GM12878 (cell line): ENCODE measurements around the gene FGGY. TPM values are rescaled to one million over a fixed set of nuclear protein-coding genes. Genes with fewer than 3 reads are reported as not detected.

ENCODE experiments used
- ATAC-seq: fragments of 200-7000 bp; cut with Tn5 transposase; 3 replicates; pipeline ENCODE4 v1.9.1; 2020; ENCODE audit warnings: mild to moderate bottlenecking, moderate library complexity
- BruUV-seq: library from RNA; stranded (reverse); fragments of 400-500 nt; replicated peaks from 2 replicates; lab custom pipeline; 2021; lab: Mats Ljungman, UMichigan
- CTCF ChIA-PET: fragments of 300-600 bp; sonication (Branson Sonifier 250); formaldehyde crosslinking; extraction: SDS; loops from one replicate; lab custom pipeline; 2021; ENCODE audit warnings: inconsistent platforms; lab: Yijun Ruan, JAX
- POLR2A ChIA-PET: fragments of 350-600 bp; formaldehyde crosslinking; extraction: SDS; loops from one replicate; lab custom pipeline; 2021; ENCODE audit warnings: inconsistent platforms; lab: Charles Lee
- RAD21 ChIA-PET: fragments of 300-600 bp; sonication (Branson Sonifier 250); formaldehyde crosslinking; loops from one replicate; lab custom pipeline; 2023; ENCODE audit warnings: antibody characterized with exemption; ENCODE audit not compliant: unreplicated experiment; lab: Charles Lee
- SMC1A ChIA-PET: fragments of 300-600 bp; sonication (Branson Sonifier 250); formaldehyde crosslinking; loops from one replicate; lab custom pipeline; 2023; ENCODE audit not compliant: unreplicated experiment, uncharacterized antibody; lab: Charles Lee
- DNase-seq: peaks from one replicate; pipeline ENCODE4 v3.0.0-alpha.2; 2011; ENCODE audit warnings: low read depth, low spot score
- FAIRE-seq: peaks from 3 replicates; lab custom pipeline; 2011; peaks lifted over from hg19 to GRCh38; lab: Jason Lieb, UNC
- H2AFZ ChIP-seq: 2 replicates; pipeline ENCODE4 v1.6.0; 2011; ENCODE audit warnings: low read depth, low read length, control low read depth; ENCODE audit not compliant: control insufficient read depth
- H3K27ac ChIP-seq: 2 replicates; pipeline ENCODE4 v1.5.1; 2011; ENCODE audit warnings: control low read depth; ENCODE audit not compliant: control insufficient read depth, insufficient read depth
- H3K27me3 ChIP-seq, 2 experiments: replicated peaks in 1 of 2; 2 replicates each; pipeline versions ENCODE4 v1.6.0 to v1.6.1; 2011; ENCODE audit warnings: low read length in 1 of 2; ENCODE audit not compliant: control insufficient read depth in 2 of 2, insufficient read depth in 2 of 2
- H3K36me3 ChIP-seq, 2 experiments: 2 replicates each; pipeline ENCODE4 v1.5.1; 2011; ENCODE audit warnings: low read length in 1 of 2; ENCODE audit not compliant: control insufficient read depth in 2 of 2, insufficient read depth in 2 of 2
- H3K4me1 ChIP-seq: 2 replicates; pipeline ENCODE4 v1.6.1; 2011; ENCODE audit warnings: mild to moderate bottlenecking, low read length, moderate library complexity, mixed read lengths; ENCODE audit not compliant: control insufficient read depth, insufficient read depth
- H3K4me2 ChIP-seq: 2 replicates; pipeline ENCODE4 v1.6.0; 2011; ENCODE audit warnings: control low read depth; ENCODE audit not compliant: control insufficient read depth, insufficient read depth
- H3K4me3 ChIP-seq: fragments of 200-600 bp; sonication (generic); 2 replicates; pipeline ENCODE4 v1.5.1; 2016
- H3K79me2 ChIP-seq: 2 replicates; pipeline ENCODE4 v1.6.0; 2011; ENCODE audit warnings: low read length; ENCODE audit not compliant: control insufficient read depth, insufficient read depth
- H3K9ac ChIP-seq: 2 replicates; pipeline ENCODE4 v1.8.0; 2011; ENCODE audit warnings: low read length, control low read depth, mixed read lengths; ENCODE audit not compliant: control insufficient read depth, insufficient read depth
- H3K9me3 ChIP-seq: replicated peaks from 3 replicates; pipeline ENCODE4 v1.5.1; 2011; ENCODE audit warnings: mild to moderate bottlenecking, low read length; ENCODE audit not compliant: control insufficient read depth, insufficient read depth
- H4K20me1 ChIP-seq: 2 replicates; pipeline ENCODE4 v1.6.0; 2011; ENCODE audit not compliant: control insufficient read depth, insufficient read depth
- BRCA1 ChIP-seq: IDR thresholded peaks from 2 replicates; pipeline ENCODE4 v1.6.1; 2011; ENCODE audit warnings: low read depth, low read length, improper control_type of control experiment
- CREB1 ChIP-seq: IDR thresholded peaks from 2 replicates; pipeline ENCODE4 v1.6.1; 2012; ENCODE audit warnings: low read depth, mild to moderate bottlenecking, inconsistent platforms
- EGR1 ChIP-seq, 2 experiments: IDR thresholded peaks; 1 replicate in 1 of 2; 2 replicates in 1 of 2; pipeline ENCODE4 v1.6.1; 2011 to 2012; ENCODE audit warnings: low read depth in 2 of 2, low read length in 2 of 2, borderline replicate concordance in 1 of 2, mild to moderate bottlenecking in 1 of 2, moderate library complexity in 1 of 2
- FOS ChIP-seq: IDR thresholded peaks from 3 replicates; pipeline ENCODE4 v1.6.1; 2011; ENCODE audit warnings: borderline replicate concordance; ENCODE audit not compliant: insufficient read length; ENCODE audit errors: extremely low read depth
- GATAD2B ChIP-seq: fragments of 450-650 bp; conservative IDR thresholded peaks from 2 replicates; pipeline ENCODE4 v1.6.1; 2017; ENCODE audit warnings: low read depth, mild to moderate bottlenecking, moderate library complexity
- HDAC6 ChIP-seq: fragments of 200-600 bp; sonication (generic); IDR thresholded peaks from one replicate; pipeline ENCODE4 v1.8.0; 2017; ENCODE audit warnings: antibody characterized with exemption; ENCODE audit not compliant: unreplicated experiment
- JUNB ChIP-seq: IDR thresholded peaks from 2 replicates; pipeline ENCODE4 v1.6.1; 2016; ENCODE audit warnings: antibody characterized with exemption, mild to moderate bottlenecking
- NR2F1 ChIP-seq: fragments of 450-650 bp; conservative IDR thresholded peaks from 2 replicates; pipeline ENCODE4 v1.6.1; 2017; ENCODE audit warnings: mild to moderate bottlenecking
- PML ChIP-seq: IDR thresholded peaks from 2 replicates; pipeline ENCODE4 v1.6.1; 2012; ENCODE audit warnings: low read length, inconsistent platforms
- POLR2A ChIP-seq: IDR thresholded peaks from 2 replicates; pipeline ENCODE4 v1.6.1; 2011; ENCODE audit warnings: low read depth, mild to moderate bottlenecking, low read length
- RAD51 ChIP-seq: fragments of 450-650 bp; IDR thresholded peaks from 2 replicates; pipeline ENCODE4 v1.6.1; 2016; ENCODE audit warnings: moderate library complexity, mild to moderate bottlenecking, inconsistent platforms
- RELA ChIP-seq: fragments of 450-650 bp; IDR thresholded peaks from 2 replicates; pipeline ENCODE4 v1.8.0; 2014; ENCODE audit warnings: borderline replicate concordance; ENCODE audit not compliant: partially characterized antibody
- SMAD1 ChIP-seq: fragments of 450-650 bp; IDR thresholded peaks from 2 replicates; pipeline ENCODE4 v1.6.1; 2018; ENCODE audit warnings: mild to moderate bottlenecking, low read depth; ENCODE audit not compliant: partially characterized antibody
- SMAD5 ChIP-seq: IDR thresholded peaks from 2 replicates; pipeline ENCODE4 v1.6.1; 2016; ENCODE audit warnings: antibody characterized with exemption, low read depth
- SMC3 ChIP-seq: IDR thresholded peaks from 2 replicates; pipeline ENCODE4 v1.6.1; 2011; ENCODE audit warnings: low read length, improper control_type of control experiment, borderline replicate concordance
- TCF12 ChIP-seq: IDR thresholded peaks from 2 replicates; pipeline ENCODE4 v1.6.1; 2011; ENCODE audit warnings: low read depth, mild to moderate bottlenecking, low read length
- TCF7 ChIP-seq: IDR thresholded peaks from 2 replicates; pipeline ENCODE4 v1.6.1; 2014; ENCODE audit warnings: antibody characterized with exemption, borderline replicate concordance
- ZZZ3 ChIP-seq: IDR thresholded peaks from 2 replicates; pipeline ENCODE4 v1.6.1; 2011; ENCODE audit warnings: low read depth; ENCODE audit not compliant: control insufficient read depth, insufficient read length
- WGBS: methylation state at CpG from one replicate; pipeline ENCODE4 v1.1.6; 2016; ENCODE audit warnings: low lambda C conversion rate; ENCODE audit not compliant: insufficient replicate concordance, insufficient coverage; ENCODE audit errors: missing lambda C conversion rate; 5-methylcytosine and 5-hydroxymethylcytosine counted together
- in situ Hi-C: fragments of 300-500 bp; cut with MboI; formaldehyde crosslinking; loops from 9 replicates; pipeline ENCODE4 v1.14.3; 2018; ENCODE audit warnings: mixed read lengths
- intact Hi-C: fragments of 100-400 bp; cut with micrococcal nuclease; formaldehyde crosslinking; loops from one replicate; pipeline ENCODE4 v1.14.2; 2022; ENCODE audit not compliant: unreplicated experiment
- polyA plus RNA-seq, 11 experiments: library from polyadenylated mRNA; depleted of rRNA in 4 of 11; unstranded in 6 of 11; stranded (reverse) in 5 of 11; fragments of >200 nt; fragmentation: Nextera tagmentation in 4 of 11; fragmentation: Illumina TruSeq in 1 of 11; extraction: Ambion mirVana in 4 of 11; extraction: Trizol in 1 of 11; gene quantifications; 1 replicate in 1 of 11; 2 replicates in 10 of 11; pipeline versions ENCODE4 v1.2.1 to v1.2.3, GENCODE V29; 2011 to 2016; ENCODE audit warnings: inconsistent platforms in 2 of 11, missing spikeins in 2 of 11, low read depth in 1 of 11
- total RNA-seq, 4 experiments: library from RNA; depleted of rRNA in 3 of 4; stranded (reverse); fragments of >200 nt in 3 of 4; fragmentation: Illumina TruSeq in 1 of 4; extraction: Trizol in 1 of 4; gene quantifications; 2 replicates each; pipeline versions ENCODE4 v1.2.1 to v1.2.3, GENCODE V29; 2013 to 2021
- TF ChIP-seq, protein P1 (sequence below): fragments of 450-650 bp; IDR thresholded peaks from 2 replicates; pipeline ENCODE4 v1.6.1; 2016; ENCODE audit warnings: mild to moderate bottlenecking

FGGY gene
- total and polyA plus RNA-seq, 10 of the 15 experiments (the other 5 are each of a cell fraction or from before 2014, with no cell fraction given): 6.2 to 11.9 (median 7.5) TPM

DNA sequence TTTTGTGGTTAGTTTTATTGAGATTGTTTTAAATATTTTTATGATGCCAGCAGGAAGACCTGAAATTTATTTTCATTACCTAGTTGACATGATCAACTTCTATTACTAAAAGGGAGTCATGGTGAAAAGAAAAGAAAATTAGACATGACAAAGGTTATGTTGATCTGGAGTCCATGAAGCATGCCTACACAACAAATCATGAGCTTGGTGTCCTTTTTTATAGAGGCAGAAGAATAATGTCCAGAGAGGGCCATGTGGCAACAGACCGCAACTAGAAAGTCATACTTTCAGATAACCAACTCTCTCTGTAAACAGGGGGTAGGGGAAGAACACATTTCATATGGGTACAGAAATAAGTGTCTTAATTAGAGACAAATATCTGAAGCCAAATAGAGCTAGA is 342.4 kb downstream of the FGGY start:
- no TSS peak for BruUV-seq

More for the DNA sequence above, 342.4 kb downstream of the FGGY start:
- Histone ChIP-seq H3K79me2 (no peaks in the 10 kb centered on the region), H3K27ac (no peak overlapping the region), H3K9me3 (no peaks in the 10 kb centered on the region), H3K4me3 (no peak overlapping the region), H2AFZ (no peak overlapping the region), H3K4me1 (no peaks in the 10 kb centered on the region), H3K4me2 (no peak overlapping the region), H3K36me3 (no peaks in the 10 kb centered on the region), H3K9ac (no peak overlapping the region), H3K27me3 (no peaks in the 10 kb centered on the region), H4K20me1 (no peaks in the 10 kb centered on the region)
- ChIA-PET RAD21 (no interaction called here), CTCF (no interaction called here), POLR2A (no interaction called here), SMC1A (interaction anchor here (1.6 kb wide), 1 partner anchor 57 kb away, joined by 3 read pairs; no protein-coding TSS in a partner anchor)
- WGBS: 83% methylated on average over 1 of the region's 1 CpG
- DNase-seq (no peak), ATAC-seq (no peak), FAIRE-seq (no peak)
- intact Hi-C loops: no loop called here
- in situ Hi-C loops: no loop called here
- TF ChIP-seq CREB1: no peak
- TF ChIP-seq RELA: no peak
- TF ChIP-seq BRCA1: no peak
- no peak for TF ChIP-seq HDAC6
- no peak for TF ChIP-seq EGR1 (IDR thresholded peaks at IDR 0.05; ENCODE audit: borderline replicate concordance in 1 of 2, low read depth in 2 of 2, low read length in 2 of 2)
- no peak for TF ChIP-seq SMC3
- no peak for TF ChIP-seq TCF12
- no peak for TF ChIP-seq TCF7
- TF ChIP-seq JUNB: no peak
- no peak for TF ChIP-seq SMAD1
- no peak for TF ChIP-seq POLR2A
- no peak for TF ChIP-seq NR2F1
- no peak for TF ChIP-seq GATAD2B
- TF ChIP-seq RAD51: no peak
- TF ChIP-seq ZZZ3: no peak
- no peak for TF ChIP-seq SMAD5
- TF ChIP-seq, protein P1, sequence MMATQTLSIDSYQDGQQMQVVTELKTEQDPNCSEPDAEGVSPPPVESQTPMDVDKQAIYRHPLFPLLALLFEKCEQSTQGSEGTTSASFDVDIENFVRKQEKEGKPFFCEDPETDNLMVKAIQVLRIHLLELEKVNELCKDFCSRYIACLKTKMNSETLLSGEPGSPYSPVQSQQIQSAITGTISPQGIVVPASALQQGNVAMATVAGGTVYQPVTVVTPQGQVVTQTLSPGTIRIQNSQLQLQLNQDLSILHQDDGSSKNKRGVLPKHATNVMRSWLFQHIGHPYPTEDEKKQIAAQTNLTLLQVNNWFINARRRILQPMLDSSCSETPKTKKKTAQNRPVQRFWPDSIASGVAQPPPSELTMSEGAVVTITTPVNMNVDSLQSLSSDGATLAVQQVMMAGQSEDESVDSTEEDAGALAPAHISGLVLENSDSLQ: no peak
- no peak for TF ChIP-seq PML
- no peak for TF ChIP-seq FOS
